ENCODE results near the gene CKM. TPM values are rescaled to one million over a fixed set of nuclear protein-coding genes. Genes with fewer than 3 reads are reported as not detected.

CKM gene
- total RNA-seq, 1 donor from 2014 or later: not detected

- peaks cover 22% of the 10 kb centered on the region for H3K36me3 Mint-ChIP-seq (ENCODE audit: low read depth, unreplicated experiment)
- H3K27me3 Mint-ChIP-seq (ENCODE audit: low read depth, unreplicated experiment): no peaks in the 10 kb centered on the region
- Histone ChIP-seq H3K27ac (ENCODE audit: low read depth, low read length) (no peak overlapping the region), H3K9ac (ENCODE audit: low read length) (no peak overlapping the region), H4K20me1 (ENCODE audit: insufficient read depth, low read length) (peaks cover 10% of the 10 kb centered on the region), H3K4me1 (ENCODE audit: insufficient read depth, low read length) (no peaks in the 10 kb centered on the region), H3K27me3 (ENCODE audit: insufficient read depth, low read length) (no peaks in the 10 kb centered on the region), H3K4me2 (ENCODE audit: low read length) (no peak overlapping the region), H3K9me3 (ENCODE audit: insufficient read depth, low read depth, low read length) (no peaks in the 10 kb centered on the region), H3K79me2 (ENCODE audit: insufficient read depth, low read length) (no peaks in the 10 kb centered on the region), H2AFZ (ENCODE audit: low read depth, low read length) (no peak overlapping the region), H3K4me3 (ENCODE audit: insufficient read depth, low read depth, low read length) (no peak overlapping the region), H3K36me3 (ENCODE audit: insufficient read depth, low read length) (peaks cover 13% of the 10 kb centered on the region)
- H3K27ac Mint-ChIP-seq (ENCODE audit: unreplicated experiment): no peak overlapping the region
- no peak for DNase-seq (ENCODE audit: low read depth)
- H3K4me3 Mint-ChIP-seq (ENCODE audit: unreplicated experiment): no peak overlapping the region
- FAIRE-seq: no peak
- TF ChIP-seq CTCF (IDR thresholded peaks at IDR 0.05; ENCODE audit: insufficient read depth, low read depth, low read length): no peak
- no peak for TF ChIP-seq EZH2 (IDR thresholded peaks at IDR 0.05; ENCODE audit: insufficient read depth, low read length)
- no peaks in the 10 kb centered on the region for H3K9me3 Mint-ChIP-seq (ENCODE audit: unreplicated experiment)
- H3K4me1 Mint-ChIP-seq (ENCODE audit: low read depth, unreplicated experiment): peaks cover 3% of the 10 kb centered on the region
Observed at GRCh38 chr19:45267296-45267695, 55.4 kb downstream of the CKM start.

DNA sequence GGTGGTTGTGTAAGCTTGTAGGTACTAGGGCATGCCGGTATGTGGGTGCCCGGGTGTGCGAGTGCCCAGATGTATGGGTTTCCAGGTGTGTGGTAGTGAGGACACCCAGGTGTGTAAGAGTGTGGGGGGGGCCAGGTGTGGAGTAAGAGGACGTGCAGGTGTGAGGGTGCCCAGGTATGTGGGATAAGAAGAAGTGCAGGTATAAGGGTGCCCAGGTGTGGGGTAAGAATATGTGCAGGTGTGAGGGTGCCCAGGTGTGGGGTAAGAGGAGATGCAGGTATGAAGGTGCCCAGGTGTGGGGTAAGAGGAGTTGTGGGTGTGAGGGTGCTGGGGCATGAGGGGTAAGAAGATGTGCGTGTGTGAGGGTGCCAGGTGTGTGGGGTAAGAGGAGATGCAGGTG, 57.3 kb downstream of the CKM start:
- no peak overlapping the region for H3K4me3 Mint-ChIP-seq (ENCODE audit: unreplicated experiment)
- H3K36me3 Mint-ChIP-seq (ENCODE audit: low read depth, unreplicated experiment): peaks cover 23% of the 10 kb centered on the region
- no peak for TF ChIP-seq CTCF (IDR thresholded peaks at IDR 0.05; ENCODE audit: insufficient read depth, low read depth, low read length)
- no peak for TF ChIP-seq EZH2 (IDR thresholded peaks at IDR 0.05; ENCODE audit: insufficient read depth, low read length)
- H3K4me2 ChIP-seq (ENCODE audit: low read length): no peak overlapping the region
- H3K79me2 ChIP-seq (ENCODE audit: insufficient read depth, low read length): no peaks in the 10 kb centered on the region
- peaks cover 7% of the 10 kb centered on the region for H3K36me3 ChIP-seq (ENCODE audit: insufficient read depth, low read length)
- H3K9ac ChIP-seq (ENCODE audit: low read length): no peak overlapping the region
- no peak overlapping the region for H2AFZ ChIP-seq (ENCODE audit: low read depth, low read length)
- no peak for DNase-seq (ENCODE audit: low read depth)
- H3K27ac ChIP-seq (ENCODE audit: low read depth, low read length): no peak overlapping the region
- no peaks in the 10 kb centered on the region for H3K4me1 ChIP-seq (ENCODE audit: insufficient read depth, low read length)
- no peaks in the 10 kb centered on the region for H3K27me3 ChIP-seq (ENCODE audit: insufficient read depth, low read length)
- H3K27ac Mint-ChIP-seq (ENCODE audit: unreplicated experiment): no peak overlapping the region
- no peak overlapping the region for H3K4me3 ChIP-seq (ENCODE audit: insufficient read depth, low read depth, low read length)
- H3K4me1 Mint-ChIP-seq (ENCODE audit: low read depth, unreplicated experiment): peaks cover 3% of the 10 kb centered on the region
- H3K9me3 Mint-ChIP-seq (ENCODE audit: unreplicated experiment): no peaks in the 10 kb centered on the region
- H4K20me1 ChIP-seq (ENCODE audit: insufficient read depth, low read length): peaks cover 14% of the 10 kb centered on the region
- H3K27me3 Mint-ChIP-seq (ENCODE audit: low read depth, unreplicated experiment): no peaks in the 10 kb centered on the region
- H3K9me3 ChIP-seq (ENCODE audit: insufficient read depth, low read depth, low read length): no peaks in the 10 kb centered on the region
- FAIRE-seq: no peak

DNA sequence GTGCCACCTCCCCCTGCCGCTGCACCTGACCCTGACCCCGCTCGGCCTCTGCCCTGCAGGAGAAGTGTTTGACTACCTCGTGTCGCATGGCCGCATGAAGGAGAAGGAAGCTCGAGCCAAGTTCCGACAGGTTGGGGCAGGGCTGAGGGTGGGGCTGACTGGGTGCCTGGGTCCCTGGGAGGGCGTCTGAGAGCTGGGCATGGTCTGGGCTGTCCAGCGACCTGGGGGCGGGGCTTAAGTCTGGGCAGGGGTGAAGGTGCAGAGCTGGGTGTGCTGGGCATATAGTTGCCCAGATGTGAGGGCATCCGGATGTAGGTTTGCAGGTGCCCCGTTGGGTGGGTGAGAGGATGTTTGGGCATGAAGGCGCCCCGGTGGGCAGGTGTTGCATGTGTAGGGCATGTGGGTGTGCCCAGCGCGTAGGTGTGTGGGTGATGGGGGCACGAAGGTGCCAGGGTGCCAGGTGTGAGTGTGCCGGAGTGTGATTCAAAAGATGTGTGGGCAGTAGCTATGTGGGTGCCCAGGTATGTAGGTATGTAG, 57.8 kb downstream of the CKM start:
- H3K9me3 ChIP-seq (ENCODE audit: insufficient read depth, low read depth, low read length): no peaks in the 10 kb centered on the region
- DNase-seq (ENCODE audit: low read depth) (no peak), FAIRE-seq (no peak)
- peaks cover 3% of the 10 kb centered on the region for H3K4me1 Mint-ChIP-seq (ENCODE audit: low read depth, unreplicated experiment)
- H3K79me2 ChIP-seq (ENCODE audit: insufficient read depth, low read length): no peaks in the 10 kb centered on the region
- H3K4me1 ChIP-seq (ENCODE audit: insufficient read depth, low read length): no peaks in the 10 kb centered on the region
- H3K9me3 Mint-ChIP-seq (ENCODE audit: unreplicated experiment): no peaks in the 10 kb centered on the region
- peak overlapping the region; percentile 54 for H3K4me3 Mint-ChIP-seq (ENCODE audit: unreplicated experiment)
- no peak overlapping the region for H3K27ac Mint-ChIP-seq (ENCODE audit: unreplicated experiment)
- H3K4me3 ChIP-seq (ENCODE audit: insufficient read depth, low read depth, low read length): no peak overlapping the region
- H3K4me2 ChIP-seq (ENCODE audit: low read length): no peak overlapping the region
- no peaks in the 10 kb centered on the region for H3K27me3 Mint-ChIP-seq (ENCODE audit: low read depth, unreplicated experiment)
- no peaks in the 10 kb centered on the region for H3K27me3 ChIP-seq (ENCODE audit: insufficient read depth, low read length)
- no peak overlapping the region for H3K9ac ChIP-seq (ENCODE audit: low read length)
- H3K36me3 ChIP-seq (ENCODE audit: insufficient read depth, low read length): peaks cover 7% of the 10 kb centered on the region
- H2AFZ ChIP-seq (ENCODE audit: low read depth, low read length): no peak overlapping the region
- TF ChIP-seq CTCF (IDR thresholded peaks at IDR 0.05; ENCODE audit: insufficient read depth, low read depth, low read length) (no peak), EZH2 (IDR thresholded peaks at IDR 0.05; ENCODE audit: insufficient read depth, low read length) (no peak)
- peaks cover 14% of the 10 kb centered on the region for H4K20me1 ChIP-seq (ENCODE audit: insufficient read depth, low read length)
- peaks cover 20% of the 10 kb centered on the region for H3K36me3 Mint-ChIP-seq (ENCODE audit: low read depth, unreplicated experiment)
- no peak overlapping the region for H3K27ac ChIP-seq (ENCODE audit: low read depth, low read length)

Data from astrocyte (in vitro differentiated cells and primary cell).